NCI-H446 (cell line): Measurements from ENCODE around the gene CALR.
"Not testable (repeated sequence)": the region's sequence is repeated elsewhere in the genome, so short reads cannot be mapped to it uniquely, and the experiment has no call there.

Experiments used
- DNase-seq, 2 experiments: peaks; one replicate each; lab custom pipeline; 2025; lab: John Stamatoyannopoulos, UW

CALR gene

DNA sequence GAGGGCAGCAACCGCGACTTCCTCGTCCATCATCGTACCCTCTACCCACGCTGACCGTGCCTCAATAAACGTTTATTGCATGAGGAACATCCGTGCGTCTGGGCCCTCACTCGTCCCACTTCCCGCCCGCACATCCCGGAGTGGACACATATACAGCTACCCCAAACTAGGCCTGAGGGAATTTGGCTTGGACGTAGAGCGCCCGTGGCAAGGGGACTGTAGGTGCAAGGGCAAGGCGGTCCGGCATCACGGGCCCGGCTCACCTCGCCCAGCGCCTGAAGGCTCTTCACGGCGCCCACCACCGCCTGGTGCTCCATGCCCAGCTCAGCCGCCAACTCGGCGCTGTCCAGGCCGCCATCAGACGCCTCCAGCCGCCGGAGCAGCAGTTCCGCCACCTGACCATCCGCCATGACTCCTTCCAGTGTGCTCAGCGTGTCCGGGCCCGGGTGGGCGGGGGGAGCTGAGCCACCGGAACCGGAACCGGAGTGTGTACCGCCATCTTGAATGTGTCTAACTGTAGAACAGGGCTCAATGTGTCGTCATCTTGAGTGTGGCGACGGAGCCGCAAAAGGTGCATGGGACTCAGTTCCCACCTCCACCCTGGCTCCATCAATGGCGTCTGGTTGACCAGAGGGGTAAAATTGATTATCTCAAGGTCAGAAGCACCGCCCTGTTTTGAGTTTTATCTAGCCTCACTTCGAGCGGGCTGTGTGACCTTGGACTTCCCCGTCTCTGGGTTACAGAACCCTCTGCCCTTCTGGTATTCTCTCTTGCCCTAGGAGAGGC lies 4.9 kb upstream of the CALR start, which contains the start of gene FARSA:
TSS of gene FARSA (minus strand) at position 425 of the 786 bp plus-strand sequence. CDS start at position 410, 15 bp downstream.
- DNase-seq: peak; percentile 91 to 94

DNA sequence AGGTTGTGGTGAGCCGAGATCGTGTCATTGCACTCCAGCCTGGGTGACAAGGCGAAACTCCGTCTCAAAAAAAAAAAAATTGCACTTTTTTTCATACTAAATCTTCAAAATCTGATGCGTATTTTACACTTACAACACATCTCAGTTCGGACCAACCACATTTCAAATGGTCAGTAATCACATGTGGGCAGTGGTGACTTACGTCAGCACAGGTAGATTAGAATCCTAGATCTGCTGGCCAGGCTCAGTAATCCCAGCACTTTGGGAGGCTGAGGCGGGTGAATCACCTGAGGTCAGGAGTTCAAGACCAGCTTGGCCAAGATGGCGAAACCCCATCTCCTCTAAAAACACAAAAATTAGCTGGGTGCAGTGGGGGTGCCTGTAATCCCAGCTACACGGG lies 3.3 kb upstream of the CALR start:
- no peak for DNase-seq

DNA sequence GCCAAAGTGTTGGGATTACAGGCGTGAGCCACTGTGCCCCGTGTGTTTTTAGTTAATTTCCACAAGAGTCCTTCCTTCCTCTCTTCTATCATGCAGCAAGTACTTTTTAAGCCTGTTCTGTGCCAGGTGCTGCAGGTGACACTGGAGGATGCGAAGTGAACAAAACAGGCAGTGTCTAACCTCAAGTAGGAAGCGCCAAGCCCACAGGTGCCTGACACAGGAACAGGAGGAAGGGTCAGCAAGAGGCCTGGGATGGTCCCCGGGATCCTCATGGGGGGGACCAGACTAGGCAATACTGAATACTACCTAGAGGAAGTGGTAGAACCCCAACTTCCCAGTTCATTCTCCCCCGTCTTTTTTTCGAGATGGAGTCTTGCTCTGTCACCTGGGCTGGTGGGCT lies 1.8 kb upstream of the CALR start:
- DNase-seq: no peak

DNA sequence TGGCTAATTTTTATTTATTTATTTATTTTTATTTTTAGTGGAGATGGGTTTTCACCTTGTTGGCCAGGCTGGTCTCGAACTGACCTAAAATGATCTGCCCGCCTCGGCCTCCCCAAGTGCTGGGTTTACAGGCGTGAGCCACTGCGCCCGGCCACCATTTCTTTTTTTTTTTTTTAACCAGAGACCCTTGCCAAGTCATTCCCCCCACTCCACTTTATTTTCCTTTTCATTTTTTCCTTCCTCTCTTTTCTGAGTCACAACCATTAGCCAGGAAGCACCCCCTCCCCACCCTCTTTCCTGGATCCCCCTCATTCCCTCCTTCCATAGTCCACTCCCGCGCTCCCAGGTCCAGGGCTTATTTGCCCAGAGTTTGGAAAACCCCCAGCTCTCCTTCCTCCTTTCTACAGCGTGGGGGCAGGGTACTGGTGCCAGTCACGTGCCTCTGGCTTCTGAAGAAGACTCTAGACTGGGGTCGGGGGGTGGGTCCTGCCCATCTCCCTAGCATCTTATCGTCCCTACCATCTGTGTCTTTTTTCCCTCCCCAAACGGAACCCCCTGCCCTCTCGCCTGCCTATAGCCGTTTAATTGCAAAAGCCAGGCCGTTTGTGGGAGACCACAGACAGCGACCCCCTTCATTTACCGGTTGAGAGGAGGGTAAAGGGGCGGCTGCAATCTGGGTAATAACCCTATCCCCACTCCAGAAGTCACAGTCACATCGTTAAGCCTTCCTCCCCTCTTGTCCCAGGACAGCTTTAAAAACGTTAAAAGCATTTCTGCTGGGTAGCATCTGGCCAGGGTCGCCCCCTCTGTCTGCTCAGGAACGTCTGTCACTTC lies 1.1 kb upstream of the CALR start:
- peak in 1 of 2 experiments; percentile 23 for DNase-seq

DNA sequence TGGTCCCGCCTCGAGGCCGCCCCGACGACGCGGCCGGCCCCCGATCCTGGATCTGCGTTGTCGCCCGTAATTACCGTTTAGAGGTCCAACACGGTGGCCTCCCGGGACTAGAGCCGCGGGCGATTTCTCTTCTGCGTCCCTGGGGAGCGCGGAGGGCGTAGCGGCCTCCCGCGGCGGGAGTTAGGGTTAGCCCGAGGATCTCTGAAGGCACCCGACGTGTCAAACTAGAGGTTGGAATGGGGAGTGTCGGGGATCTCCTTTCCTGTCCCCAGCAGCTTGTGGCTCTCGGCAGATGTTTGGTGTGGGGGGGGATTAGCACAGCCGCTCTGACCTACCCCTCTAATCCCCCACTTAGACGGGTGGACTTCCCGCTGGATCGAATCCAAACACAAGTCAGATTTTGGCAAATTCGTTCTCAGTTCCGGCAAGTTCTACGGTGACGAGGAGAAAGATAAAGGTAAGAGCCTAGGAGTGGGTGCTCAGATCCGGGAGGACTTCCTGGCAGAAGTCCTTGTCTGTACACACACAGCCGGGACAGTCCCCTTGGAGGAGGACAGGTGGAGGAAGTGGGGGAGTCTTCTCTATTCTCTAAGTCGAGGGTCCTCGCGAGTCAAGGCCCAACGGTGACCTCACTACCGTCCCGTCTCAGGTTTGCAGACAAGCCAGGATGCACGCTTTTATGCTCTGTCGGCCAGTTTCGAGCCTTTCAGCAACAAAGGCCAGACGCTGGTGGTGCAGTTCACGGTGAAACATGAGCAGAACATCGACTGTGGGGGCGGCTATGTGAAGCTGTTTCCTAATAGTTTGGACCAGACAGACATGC lies 581 bp downstream of the CALR start:
- DNase-seq: no peak

DNA sequence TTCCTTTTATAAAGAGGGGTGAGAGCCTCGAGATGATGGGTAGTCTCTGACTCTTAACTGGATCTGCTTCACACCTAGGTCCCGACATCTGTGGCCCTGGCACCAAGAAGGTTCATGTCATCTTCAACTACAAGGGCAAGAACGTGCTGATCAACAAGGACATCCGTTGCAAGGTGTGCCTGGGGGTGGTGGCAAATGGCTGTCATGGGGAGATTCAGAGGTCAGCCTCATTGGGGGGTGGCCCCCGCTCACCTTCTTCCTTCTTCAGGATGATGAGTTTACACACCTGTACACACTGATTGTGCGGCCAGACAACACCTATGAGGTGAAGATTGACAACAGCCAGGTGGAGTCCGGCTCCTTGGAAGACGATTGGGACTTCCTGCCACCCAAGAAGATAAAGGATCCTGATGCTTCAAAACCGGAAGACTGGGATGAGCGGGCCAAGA lies 1.6 kb downstream of the CALR start:
- DNase-seq: no peak

DNA sequence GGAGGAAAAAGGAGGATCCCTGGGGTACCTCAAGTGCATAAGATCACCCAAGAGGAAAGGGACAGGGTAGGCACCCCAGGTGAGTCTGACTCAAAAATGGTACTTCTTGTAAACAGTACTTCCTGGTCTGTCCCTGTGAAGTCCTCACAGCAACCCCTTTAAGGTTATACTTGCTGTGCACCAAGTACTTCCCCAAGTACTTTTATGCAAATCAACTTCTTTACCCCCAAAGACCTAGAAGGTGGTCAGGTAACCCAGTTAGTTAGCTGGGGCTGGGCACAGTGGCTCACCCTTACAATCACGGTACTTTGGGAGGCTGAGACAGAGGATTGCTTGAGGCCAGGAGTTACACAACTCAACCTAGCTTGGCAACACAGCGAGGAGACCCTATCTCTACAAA lies 2.5 kb downstream of the CALR start:
- no peak for DNase-seq

DNA sequence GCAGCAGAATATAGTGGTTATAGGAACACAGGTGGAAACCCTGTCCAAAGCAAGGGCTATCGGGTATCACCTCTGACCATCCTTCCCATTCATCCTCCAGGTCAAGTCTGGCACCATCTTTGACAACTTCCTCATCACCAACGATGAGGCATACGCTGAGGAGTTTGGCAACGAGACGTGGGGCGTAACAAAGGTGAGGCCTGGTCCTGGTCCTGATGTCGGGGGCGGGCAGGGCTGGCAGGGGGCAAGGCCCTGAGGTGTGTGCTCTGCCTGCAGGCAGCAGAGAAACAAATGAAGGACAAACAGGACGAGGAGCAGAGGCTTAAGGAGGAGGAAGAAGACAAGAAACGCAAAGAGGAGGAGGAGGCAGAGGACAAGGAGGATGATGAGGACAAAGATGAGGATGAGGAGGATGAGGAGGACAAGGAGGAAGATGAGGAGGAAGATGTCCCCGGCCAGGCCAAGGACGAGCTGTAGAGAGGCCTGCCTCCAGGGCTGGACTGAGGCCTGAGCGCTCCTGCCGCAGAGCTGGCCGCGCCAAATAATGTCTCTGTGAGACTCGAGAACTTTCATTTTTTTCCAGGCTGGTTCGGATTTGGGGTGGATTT lies 5.1 kb downstream of the CALR start:
- DNase-seq: no peak

DNA sequence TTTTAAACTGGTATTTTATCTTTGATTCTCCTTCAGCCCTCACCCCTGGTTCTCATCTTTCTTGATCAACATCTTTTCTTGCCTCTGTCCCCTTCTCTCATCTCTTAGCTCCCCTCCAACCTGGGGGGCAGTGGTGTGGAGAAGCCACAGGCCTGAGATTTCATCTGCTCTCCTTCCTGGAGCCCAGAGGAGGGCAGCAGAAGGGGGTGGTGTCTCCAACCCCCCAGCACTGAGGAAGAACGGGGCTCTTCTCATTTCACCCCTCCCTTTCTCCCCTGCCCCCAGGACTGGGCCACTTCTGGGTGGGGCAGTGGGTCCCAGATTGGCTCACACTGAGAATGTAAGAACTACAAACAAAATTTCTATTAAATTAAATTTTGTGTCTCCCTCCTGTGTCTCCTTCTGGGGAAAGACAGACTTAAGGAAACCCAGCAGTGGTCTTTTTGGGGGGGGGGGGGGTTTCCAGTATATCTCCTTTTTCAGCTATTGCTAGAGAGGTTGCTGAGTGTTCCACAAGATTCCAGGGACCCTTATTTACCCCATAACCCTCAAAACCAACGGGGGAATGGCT lies 5.8 kb downstream of the CALR start:
- DNase-seq: no peak

DNA sequence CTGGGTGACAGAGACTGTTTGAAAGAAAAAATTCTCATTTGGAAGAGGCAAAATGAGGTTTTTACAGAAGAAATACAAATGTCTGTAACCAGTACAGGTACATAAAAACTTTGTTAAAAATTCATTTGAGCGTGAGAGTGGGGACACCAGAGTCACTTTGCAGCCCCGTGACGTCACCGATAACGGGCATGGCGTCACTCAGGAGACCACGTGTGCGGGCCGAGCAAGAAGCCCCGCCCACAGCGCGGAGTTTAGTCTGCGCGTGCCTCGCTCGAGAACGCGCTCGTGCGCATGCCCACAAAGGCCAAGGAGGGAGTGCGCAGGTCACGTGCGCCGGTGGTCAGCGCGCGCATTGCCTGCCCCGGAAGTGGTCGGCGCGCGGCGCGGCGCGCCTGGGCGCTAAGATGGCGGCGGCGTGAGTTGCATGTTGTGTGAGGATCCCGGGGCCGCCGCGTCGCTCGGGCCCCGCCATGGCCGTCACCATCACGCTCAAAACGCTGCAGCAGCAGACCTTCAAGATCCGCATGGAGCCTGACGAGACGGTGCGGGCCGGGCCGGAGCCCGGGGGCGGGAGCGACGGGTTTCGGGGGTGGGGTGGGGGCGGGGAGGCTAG lies 7.2 kb downstream of the CALR start, which contains the start of gene RAD23A:
TSS of gene RAD23A (plus strand) at position 384 of the 613 bp plus-strand sequence. CDS start at position 471, 87 bp downstream.
- DNase-seq: peak; percentile 98 to 100

DNA sequence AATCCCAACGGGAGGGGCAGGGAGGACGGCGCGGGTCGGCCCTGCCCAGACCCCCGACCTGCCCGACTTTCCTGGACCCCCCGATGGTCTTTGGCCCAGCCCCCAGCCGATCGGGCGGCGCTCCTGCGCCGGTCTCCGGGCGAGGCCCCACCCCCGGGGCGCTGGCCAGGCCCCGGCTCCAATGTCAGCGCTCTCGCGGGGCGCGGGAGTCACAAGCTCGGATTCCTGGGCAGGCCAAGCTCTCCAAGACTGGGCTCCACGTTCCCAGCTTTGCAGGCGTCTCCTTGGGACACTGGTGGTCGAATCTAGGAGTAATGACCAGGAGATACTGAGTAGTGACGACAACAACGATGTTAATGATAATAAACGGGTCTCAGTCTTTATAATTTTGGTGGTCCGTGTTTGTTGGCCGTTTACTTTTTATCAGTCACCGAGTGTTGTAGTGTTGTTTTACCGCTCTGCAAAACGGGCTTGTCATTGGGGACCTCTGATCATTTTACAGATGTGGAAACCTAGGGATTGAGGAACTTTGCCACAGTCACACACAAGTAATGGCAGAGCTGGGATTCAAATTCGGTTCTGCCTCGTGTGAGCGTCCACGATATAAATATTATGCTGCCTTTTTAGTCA lies 7.8 kb downstream of the CALR start:
- peak; percentile 74 to 84 for DNase-seq

DNA sequence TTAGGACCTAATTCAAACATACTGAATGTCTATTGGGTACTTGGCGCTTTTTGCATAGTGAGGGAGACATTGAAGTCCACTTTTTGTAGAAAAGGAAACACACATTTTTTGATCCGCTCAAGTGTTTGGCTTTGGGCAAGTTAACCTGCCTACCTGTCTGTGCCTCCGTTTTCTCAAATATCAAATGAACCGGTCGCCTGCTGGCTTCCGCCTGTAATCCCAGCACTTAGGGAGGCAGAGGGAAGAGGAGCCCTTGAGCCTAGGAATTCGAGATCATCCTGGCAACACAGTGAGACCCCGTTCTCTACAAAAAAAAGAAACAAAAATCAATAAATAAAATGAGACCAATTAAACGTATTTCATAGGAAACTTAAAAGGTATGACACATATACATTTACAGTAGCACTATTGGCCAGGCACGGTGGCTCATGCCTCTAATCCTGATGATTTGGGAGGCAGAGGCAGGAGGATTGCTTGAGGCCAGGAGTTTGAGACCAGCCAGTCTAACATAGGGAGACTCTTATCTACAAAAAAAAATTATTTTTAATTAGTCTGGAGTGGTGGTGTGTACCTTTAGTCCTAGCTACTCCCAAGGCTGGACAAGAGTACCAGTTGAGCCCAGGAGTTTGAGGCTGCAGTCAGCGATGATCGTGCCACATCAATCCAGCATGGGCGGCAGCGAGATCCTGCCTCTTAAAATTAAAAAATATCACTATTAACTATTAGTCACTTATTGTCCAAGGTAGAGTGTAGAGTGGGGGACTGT lies 8.5 kb downstream of the CALR start:
- no peak for DNase-seq

DNA sequence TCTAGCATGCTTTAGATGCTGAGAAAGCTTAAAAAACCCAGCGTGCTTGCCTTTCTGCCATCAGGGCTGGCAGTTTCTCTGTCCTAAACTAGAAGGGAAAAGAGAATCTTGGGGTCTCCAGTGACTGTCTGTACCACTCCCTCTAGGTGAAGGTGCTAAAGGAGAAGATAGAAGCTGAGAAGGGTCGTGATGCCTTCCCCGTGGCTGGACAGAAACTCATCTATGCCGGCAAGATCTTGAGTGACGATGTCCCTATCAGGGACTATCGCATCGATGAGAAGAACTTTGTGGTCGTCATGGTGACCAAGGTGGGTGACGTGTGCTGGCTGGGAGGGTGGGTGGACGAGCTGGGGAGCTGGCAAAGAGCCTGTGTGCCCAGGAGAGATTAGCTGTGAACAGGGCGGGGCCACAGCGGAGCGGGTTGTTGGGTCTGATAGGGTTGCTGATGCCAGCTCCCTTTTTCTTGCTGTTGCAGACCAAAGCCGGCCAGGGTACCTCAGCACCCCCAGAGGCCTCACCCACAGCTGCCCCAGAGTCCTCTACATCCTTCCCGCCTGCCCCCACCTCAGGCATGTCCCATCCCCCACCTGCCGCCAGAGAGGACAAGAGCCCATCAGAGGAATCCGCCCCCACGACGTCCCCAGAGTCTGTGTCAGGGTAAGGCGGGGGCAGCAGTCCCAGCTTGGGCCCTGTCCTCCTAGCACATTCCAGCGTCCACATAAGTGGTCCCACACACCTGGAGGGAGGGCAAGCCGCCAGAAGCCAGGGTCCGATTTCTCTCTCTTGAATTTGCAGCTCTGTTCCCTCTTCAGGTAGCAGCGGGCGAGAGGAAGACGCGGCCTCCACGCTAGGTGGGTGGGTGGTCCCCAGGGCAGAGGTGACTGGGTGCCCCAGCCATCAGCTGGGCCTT lies 9.5 kb downstream of the CALR start:
- DNase-seq: no peak

DNA sequence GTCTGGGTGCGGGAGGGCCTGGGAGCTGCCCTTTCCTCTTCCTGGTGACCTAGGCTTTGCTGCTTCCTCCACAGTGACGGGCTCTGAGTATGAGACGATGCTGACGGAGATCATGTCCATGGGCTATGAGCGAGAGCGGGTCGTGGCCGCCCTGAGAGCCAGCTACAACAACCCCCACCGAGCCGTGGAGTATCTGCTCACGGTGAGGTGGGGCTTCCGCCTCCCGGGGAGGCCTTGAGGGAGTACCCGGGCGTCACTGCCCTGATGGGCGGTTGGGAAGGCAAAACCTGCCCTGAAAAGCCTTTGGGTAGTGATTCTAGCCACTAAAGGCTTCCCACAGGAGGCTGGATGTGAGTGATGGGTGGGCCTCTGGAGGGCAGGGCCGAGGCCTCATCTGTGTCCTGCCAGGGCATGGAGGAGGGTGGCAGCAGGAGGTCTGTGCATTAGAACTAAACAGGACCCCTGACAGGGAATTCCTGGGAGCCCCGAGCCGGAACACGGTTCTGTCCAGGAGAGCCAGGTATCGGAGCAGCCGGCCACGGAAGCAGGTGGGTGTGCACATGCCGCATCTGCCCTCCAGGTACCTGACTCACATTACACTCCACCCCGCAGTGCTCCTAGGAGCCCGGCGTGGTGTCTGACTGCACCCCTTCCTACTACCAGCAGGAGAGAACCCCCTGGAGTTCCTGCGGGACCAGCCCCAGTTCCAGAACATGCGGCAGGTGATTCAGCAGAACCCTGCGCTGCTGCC lies 10.4 kb downstream of the CALR start:
- DNase-seq: no peak

DNA sequence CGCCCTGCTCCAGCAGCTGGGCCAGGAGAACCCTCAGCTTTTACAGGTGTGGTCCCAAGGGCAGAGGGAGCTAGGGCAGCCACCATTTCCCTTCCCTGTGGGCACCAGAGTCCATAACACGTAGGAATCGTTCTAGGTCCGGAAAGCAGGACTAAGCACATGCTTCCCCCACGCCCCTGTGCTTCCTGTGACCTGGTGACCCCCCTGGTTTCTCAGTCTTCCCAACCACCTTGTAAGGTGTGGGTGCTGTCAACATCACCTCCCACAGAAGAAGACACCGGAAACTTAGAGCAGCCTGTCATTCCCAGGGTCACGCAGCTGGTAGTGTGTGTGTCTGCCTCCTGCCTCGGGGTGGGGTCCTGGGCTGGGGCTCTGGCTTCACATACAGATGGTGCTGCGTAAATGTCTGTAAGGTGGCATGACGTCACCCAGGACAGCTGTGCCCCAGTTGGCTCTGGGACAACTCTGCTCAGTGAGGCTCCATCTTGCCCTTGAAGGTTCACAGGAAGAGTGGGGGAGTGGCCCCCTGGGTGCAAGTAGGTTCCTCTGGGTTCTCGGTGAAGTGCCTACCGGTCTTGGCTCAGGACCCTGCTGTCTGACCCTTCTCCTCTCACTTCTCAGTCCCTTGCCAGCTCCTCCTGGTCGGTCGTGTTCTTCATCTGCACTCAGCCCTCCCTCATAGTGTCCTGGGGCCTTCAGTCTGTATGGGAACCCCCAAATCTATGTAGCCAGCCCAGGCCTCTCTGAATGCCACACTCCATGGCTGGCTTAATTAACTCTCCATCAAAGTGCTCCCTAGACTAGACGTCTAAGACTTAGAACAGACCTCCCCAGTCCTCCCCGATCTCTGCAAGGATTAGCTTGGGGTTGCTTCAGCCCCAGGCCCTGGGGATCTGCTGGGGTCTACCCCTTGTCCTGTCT lies 11.2 kb downstream of the CALR start:
- DNase-seq: no peak

DNA sequence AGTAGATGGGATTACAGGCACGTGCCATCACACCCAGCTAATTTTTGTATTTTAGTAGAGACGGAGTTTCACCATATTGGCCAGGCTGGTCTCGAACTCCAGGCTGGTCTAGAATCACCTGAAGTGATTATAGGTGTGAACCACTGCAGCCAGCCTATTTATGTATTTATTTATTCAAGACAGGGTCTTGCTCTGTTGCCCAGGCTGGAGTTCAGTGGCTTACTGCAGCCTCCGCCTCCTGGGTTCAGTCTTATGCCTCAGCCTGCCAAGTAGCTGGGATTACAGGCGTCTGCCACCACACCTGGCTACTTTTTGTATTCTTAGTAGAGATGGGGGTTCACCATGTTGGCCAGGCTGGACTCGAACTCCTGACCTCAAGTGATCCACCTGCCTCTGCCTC lies 13.6 kb downstream of the CALR start:
- not testable (repeated sequence) for DNase-seq
